ENCODE results near the gene PDXP.

The PDXP gene

DNA sequence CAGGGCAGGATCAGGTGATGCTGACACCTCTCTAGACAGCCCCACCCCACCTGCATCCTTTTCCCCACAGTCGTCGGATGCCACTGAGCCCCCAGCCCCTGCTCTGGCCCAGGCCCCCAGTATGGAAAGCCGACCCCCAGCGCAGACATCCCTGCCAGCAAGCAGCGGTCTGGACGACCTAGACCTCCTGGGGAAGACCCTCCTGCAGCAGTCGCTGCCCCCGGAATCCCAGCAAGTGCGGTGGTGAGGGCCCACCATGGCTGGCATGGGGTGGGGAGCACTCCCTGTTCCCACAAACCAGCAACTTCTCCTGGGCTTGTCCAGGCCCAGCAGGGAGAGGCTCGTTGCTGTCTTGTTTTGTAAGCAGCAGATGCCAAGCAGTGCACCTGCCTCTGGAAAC is 28.6 kb upstream of the PDXP start:
- no peak for DNase-seq

DNA sequence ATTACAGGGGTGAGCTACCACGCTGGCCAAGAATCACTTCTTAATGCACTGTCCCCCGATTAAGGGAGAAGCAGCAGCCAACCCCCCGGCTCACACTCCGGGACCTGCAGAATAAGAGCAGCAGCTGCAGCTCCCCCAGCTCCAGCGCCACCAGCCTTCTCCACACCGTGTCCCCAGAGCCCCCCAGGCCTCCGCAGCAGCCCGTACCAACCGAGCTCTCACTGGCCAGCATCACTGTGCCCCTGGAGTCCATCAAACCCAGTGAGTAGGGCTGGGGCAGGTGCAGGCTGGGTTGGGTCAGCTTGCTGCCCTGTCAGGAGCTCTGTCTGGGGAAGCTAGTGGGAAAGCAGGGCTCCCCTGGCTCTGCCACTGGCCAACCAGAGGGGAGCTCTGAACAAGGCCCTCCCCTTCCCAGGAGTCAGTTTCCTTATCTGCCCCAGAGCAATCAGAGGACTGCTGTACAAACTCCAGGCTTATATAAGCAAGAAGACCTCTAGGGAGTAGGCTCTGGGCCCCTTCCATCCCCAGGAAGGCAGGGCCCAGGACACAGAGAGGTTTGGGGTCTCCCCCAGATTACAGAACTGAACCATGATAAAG is 27.6 kb upstream of the PDXP start:
- DNase-seq: no peak

DNA sequence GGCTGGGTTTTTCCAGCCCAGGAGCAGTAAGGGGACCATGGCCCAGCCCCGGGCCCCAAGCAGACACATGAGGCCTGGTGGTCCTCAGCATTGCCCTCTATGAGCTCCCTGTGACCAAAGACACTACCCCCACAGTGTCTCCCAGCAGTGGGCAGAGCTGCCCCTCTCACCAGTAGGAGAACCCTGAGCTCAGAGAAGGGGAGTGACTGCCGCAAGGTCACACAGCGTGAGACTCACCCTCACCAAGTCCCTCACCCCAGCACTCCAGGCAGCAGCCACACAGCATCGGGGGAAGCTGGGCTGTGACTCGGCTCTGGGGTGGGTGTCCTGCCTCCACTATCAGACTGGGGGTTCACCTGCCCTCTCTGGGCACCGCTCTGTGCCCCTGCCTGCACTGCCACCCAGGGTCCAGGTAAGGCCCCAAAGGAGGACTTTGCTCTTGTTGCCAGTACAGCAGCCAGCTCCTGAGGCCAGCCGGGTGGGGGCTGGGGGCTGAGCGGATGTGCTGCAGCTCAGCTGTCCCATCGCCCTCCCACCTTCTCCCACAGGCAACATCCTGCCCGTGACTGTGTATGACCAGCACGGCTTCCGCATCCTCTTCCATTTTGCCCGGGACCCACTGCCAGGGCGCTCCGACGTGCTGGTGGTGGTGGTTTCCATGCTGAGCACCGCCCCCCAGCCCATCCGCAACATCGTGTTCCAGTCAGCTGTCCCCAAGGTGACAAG is 26.9 kb upstream of the PDXP start:
- no peak for DNase-seq

DNA sequence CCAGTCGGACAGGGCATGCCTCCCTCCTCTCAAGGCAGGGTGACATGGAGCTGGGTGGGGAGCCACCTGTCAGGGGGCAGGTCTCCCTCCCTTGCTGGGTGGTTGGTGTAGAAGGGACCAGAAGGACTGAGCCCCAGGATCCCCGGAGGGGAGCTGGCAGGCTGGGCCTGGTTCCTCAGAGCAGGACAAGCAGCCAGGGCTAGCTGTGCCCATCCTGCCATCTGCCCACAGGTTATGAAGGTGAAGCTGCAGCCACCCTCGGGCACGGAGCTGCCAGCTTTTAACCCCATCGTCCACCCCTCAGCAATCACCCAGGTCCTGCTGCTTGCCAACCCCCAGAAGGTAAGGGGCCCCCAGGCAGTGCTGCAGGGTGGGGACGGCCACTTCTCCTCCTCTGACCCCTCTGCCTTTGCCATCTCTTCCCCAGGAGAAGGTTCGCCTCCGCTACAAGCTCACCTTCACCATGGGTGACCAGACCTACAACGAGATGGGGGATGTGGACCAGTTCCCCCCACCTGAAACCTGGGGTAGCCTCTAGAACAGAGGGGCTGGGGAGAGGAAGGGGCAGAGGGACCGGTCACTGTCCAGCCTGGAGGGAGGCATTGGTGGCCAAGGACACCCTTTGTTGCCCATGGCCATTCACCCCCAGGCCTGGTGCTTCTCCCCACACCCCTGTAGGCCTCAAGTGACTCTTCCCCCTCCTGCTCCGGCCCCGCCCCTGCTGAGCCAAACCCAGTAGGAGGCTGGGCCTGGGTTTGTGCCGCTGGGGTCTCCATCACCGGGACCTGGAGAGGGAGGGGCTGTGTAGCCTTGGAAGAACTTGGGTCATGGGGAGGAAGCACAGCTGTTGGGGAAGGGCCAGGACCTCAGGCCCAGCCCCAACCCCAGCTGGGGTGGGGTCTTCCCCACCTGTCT is 26.1 kb upstream of the PDXP start:
- DNase-seq: no peak

DNA sequence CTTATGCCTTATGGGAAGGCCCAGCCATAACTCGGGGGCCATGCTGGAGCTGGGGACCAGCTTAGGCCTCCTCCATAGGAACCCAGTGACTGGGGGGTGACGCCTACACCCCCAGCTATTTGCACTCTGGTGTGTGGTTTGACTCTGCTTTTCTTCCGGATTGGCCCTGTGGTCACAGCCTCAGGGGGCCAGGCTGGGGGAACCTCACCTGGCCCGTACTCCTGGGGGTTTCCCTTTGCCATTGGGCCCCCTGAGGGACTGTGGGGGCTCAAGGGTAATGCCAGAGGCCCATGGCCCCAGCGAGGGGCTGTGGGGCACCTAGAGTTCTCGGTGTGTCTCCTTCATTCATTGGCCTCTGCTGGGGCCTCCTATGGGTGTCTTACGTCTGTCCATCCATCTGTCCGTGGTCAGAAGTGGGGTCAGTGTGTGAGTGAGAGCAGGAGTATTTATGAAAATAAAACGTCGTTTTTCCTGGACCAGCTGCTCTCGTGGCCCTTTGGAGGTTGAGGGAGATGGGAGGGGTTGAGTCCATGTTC is 25.4 kb upstream of the PDXP start:
- DNase-seq: no peak

GRCh38 chr22:37633625-37634416 is 24.7 kb upstream of the PDXP start:
- DNase-seq: no peak

- DNase-seq: no peak
Observed at GRCh38 chr22:37634417-37634924, 24.1 kb upstream of the PDXP start.

DNA sequence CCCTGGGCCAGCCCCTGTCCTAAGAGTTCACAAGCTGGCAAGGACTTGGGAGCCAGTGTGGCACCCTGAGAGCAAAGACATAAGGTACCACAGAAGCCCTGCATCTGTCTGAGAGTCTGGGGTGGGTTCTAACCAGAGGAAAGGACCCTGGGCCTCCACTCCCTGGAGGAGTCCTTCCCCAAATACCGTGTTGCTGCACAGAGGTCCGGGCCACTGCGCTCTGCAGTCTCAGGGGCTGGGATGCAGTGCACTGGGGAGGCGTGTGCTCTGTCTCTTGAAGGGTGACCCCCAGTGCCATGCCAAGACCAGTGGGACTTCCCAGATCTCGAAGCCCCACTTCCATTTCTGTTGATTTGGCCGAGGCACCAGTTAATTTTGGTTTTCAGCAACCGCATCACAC is 23.4 kb upstream of the PDXP start:
- no peak for DNase-seq

- no peak for DNase-seq
Observed at GRCh38 chr22:37636186-37636948, 22.2 kb upstream of the PDXP start.

- DNase-seq: no peak
Observed at GRCh38 chr22:37636949-37637273, 21.6 kb upstream of the PDXP start.

- no peak for DNase-seq
Observed at GRCh38 chr22:37638391-37639069, 20.0 kb upstream of the PDXP start.

- DNase-seq: peak; percentile 38
Observed at GRCh38 chr22:37639070-37639760, 19.3 kb upstream of the PDXP start, which contains the start of gene SH3BP1. SH3BP1 (plus strand) TSS chr22:37639669; CDS start chr22:37639788, 119 bp downstream.

GRCh38 chr22:37639771-37640590 is 18.5 kb upstream of the PDXP start:
- DNase-seq: no peak

GRCh38 chr22:37640591-37641560 is 17.6 kb upstream of the PDXP start:
- no peak for DNase-seq

GRCh38 chr22:37641561-37641949 is 17.0 kb upstream of the PDXP start:
- no peak for DNase-seq

DNA sequence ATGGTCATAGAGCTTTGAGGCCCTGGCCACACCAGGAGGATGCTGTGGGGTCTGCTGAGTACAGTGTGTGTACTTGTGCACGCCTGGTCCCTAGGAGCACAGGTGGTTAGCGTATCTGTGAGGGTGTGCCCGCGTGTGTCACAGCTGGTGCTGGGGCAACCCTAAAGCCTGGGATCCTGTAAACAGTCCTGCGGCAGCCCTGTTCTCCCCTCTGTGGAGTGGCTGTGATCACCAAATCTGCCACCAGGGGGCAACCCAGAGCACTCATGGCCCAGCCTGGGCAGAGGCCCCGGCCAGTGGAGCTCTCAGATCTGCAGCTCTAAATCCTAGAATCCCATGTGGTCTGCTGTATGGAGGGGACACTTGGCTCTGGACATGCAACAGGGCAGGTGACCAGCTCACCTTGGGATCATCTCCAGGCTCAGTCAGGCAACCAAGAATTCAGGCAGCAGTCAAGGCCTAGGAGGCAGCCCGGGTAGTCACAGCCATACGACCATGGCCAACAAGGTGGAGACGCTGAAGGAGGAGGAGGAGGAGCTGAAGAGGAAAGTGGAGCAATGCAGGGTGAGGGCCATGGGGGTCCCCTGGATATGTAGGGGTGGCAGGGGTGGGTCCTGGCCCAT is 15.2 kb upstream of the PDXP start:
- peak; percentile 16 for DNase-seq

DNA sequence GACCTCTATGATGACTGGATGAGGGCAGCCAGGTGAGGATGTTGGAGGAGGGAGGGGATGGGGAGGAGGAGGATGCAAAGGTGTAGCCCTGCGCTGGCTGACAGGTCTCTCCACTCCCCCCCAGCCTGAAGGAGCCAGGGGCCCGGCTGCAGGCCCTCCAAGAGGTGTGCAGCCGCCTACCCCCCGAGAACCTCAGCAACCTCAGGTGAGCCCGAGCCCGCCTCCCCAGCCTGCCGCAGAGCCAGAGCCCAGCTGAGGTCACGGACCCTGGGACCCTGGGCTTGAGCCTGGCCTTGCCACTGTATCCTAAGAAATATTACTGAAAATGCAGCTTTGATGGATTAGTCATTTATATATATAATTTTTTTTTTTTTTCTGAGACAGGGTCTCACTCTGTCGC is 11.2 kb upstream of the PDXP start:
- no peak for DNase-seq

DNA sequence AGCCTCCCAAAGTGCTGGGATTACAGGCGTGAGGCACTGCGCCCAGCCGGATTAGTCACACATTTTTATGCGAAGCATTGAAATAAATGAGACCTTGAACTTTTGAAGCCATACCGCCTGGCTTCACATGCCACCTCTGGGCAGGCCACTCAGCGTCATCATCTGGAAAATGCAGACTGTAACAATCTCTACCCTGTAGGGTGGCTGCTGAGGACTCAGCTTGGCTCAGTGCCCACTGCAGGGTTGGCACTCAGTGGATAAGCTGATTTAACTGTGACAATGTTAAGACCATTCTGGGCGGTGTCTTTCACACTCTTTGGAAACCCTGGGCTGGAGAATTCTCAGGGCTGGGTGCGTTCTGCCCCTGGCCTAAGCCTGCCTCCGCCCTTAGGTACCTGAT is 10.6 kb upstream of the PDXP start:
- DNase-seq: no peak
